GM21737 (cell line): Measurements from ENCODE around the gene APP.
"Not testable (repeated sequence)": the region's sequence is repeated elsewhere in the genome, so short reads cannot be mapped to it uniquely, and the experiment has no call there.

Experiments
- ATAC-seq: cut with Tn5 transposase; IDR thresholded peaks from one replicate; pipeline ENCODE4 v1.9.1; 2021; ENCODE audit warnings: mild to moderate bottlenecking, moderate library complexity; ENCODE audit not compliant: unreplicated experiment

The APP gene

DNA sequence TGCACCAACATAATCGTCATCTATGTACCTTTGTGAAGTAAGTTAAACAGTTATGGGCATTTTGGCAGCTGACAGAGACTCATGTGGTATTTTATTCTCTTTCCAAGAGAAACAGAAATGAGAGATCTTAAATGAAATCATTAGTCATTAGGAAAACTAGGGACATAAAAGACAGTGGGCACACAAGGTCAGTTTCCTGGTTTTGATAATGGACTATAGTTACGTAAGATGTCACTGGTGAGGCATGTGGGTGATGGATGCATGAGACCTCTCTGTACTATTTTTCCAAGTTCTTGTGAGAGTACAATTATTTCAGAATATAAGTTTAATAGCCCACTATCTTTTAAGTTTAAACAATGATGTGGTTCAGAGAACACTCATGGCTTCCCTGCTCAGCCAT lies 216.9 kb downstream of the APP start:
- no peak for ATAC-seq

DNA sequence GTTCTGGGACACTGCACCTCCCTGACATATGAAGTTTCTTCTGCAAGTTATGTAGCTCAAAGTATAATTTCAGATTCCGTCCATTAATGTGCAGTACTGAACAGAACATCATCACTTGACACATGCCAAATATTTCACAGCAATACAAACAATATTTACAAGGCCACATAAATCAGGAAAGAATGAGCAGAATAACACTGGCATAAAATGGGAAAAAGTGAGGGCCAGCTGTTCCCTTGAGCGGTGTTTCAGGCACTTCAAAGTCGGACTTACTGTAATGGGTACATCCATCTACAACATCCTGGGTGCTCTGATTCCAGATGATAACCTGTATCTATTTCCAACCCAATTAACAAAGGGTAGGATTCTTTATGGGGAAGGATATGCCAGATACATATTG lies 217.4 kb downstream of the APP start:
- ATAC-seq = no peak

DNA sequence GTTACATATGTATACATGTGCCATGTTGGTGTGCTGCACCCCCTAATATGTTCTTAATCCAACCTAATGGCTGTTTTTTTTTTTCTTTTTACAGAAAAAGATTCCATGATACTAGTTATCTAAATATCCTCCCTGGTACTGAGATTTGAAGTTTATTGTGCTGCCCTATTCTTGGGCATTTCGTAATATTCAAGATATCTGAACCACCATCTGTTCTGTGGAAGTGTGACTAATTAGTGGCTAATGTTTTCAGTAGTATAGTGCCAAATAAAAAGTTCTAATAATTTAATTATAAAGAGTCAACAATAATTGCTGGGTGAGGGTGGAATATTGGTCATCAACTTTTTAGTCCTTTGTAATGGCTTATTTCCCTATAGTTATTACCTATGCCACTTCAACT lies 218.3 kb downstream of the APP start:
- no peak for ATAC-seq

DNA sequence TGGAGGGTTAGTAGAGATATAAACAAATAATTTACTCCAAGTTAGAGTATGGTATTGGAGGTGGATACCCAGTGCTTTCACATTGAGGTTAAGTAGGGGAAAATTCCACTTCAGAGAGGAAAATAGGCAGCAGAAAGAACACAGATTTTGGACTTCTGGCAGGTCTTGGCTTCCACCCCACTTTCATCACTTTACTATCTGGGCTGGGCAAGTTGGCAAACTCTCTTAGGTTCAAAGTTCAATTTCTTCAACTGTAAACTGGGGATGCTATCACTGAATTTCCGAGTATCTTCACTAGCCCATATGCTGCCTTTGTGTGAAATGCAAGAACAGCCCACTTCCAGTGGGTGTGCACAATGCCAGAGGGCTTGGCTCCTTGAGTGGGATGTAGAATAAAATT lies 220.9 kb downstream of the APP start:
- ATAC-seq = no peak

DNA sequence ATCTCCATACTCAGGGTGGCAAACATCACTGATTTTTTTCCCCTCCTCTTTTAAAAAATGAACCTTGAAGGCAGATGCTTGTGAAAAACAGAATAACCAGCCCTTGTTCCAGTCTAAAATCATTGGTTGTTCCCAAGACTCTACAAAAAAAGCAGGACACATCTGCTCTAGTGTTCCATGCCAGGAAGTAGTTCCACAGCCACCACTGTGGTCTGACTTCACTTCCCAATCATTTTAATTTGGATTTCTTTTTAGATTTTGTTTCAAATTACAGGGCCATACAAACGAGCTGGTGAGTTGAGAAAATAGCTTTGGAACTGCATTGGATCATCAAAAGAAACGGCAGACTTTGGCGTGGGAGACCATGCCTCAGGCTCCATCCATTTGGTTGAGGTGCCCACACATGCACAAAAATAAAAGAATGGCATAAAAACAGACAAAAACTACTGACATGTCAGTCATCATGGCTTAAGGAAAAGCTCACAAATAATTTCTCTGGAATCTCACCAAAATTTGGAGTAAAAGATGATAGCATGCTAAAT lies 225.8 kb downstream of the APP start:
- no peak for ATAC-seq

DNA sequence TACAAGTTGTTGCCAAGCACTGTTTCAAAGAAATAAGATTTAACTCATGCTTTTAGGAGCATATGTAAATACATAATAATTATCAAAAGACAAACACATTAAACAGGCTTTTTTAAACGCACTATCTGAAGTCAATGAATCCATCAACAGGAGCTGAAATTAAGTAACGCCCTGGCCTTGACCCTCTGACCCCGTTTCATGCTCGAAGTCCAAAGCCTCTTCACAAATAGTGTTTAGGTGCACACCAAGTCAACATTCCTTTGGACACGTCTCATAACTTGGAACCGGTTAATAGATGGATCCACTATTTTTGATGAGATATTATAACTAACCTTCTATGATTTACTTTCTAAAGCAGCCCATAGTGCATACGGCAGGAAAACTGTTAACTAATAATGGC lies 226.5 kb downstream of the APP start:
- ATAC-seq = no peak

DNA sequence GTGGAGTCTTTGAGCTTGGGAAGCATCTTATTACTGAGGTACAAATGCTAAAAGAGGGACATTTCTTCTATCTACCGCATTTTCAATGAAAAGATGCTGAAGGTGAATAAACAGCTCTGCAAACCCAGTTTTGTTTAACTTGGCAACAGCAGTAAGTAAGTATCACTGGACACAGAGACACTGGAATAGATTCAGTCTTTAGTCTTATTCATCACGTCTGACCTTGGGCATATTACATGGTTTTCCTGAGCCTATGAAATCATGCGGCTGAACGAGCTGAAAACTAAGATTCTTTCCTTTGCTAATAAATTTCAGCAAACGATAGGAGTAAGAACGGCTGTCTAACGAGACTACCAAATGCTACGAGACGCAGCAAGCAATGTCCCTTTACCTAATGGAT lies 228.4 kb downstream of the APP start:
- no peak for ATAC-seq

DNA sequence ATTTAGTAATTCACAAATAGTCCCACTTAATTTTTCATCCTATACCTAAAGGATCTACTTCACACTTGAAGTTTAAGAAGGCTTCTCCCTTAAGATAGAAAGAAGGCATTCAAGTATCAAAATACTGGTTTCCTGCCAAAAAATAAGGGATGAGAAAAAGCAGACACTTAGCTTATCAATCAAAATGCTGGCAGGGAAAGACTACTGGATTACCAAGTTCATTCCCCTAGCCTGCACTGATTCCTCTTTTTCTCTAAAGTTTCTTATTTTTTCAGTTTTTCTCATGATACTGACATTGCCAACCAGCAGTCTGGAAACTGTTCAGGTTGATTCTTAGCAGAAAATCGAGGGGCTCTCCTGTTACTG lies 231.2 kb downstream of the APP start:
- ATAC-seq = no peak

DNA sequence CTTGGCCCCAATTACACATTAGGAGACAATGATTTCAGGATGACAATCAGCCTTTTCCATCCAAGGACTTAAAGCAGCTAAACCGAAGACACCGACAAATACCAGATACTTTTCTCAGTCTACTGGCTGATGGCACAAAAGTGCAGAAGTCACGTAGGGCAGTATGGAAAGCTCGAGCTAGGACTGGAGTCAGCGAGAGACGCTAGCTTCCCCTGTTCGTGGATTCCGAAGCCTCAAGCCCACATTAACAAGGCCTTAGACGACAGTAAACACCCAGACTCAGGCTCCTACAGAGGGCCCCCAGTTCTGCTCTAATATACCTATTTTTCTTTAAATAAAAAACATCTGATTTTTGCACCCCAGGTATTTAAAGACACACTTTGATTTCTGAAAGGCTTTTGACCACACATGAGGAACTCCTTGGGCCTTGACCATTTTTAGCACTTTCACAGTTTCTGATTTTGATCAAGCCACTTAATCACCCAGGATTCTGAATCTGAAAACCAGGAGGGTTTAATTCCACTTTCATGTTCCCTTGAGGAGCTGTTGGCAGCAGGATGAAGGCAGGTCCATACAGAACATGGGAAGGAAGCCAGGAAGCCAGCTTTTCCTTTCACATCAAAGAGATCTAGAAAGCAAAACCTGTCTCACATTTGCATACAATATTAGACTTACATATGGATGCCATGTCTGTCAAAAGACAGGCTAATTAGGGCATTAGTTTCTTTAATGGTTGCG lies 231.7 kb downstream of the APP start:
- ATAC-seq = no peak

DNA sequence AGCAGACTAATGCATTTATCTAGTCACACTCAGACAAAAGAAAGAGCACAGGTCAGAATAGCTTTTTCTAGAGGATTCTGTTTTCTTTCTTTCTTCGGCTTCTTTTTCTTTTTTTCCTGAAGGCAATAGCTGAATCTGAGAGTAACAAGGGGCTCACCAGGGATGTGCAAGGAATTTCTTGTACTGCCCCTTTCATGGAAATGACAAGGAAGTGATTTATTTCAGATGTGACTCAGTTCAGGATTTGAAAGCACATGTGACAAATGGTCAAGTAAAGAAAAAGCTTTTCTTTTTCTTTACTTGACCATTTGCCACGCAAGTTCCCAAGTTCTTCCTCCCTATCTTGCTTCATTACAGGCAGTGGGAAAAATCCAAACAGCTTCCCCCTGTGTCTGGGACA lies 233.8 kb downstream of the APP start:
- no peak for ATAC-seq

DNA sequence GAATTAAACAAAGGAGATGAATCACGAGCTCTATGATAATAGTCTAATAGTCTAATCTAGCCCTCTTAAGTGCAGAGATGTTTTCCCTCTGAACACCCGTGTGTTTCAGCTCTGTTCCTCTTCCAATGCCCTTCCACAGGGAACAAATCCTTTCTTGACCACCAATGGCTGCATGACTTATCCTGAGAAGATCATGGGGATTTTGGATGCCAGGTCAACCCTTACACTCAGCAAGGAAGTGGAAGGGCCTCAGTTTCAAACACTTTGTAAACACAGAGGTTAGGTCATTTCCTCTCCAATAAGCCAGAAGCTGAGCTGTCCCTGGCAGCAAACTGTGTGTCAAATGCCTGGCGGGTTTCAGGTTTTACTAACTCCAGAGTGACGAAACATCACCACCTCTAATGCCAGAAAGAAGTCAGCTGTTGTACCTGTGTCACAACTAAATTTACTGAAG lies 235.8 kb downstream of the APP start:
- ATAC-seq = no peak

DNA sequence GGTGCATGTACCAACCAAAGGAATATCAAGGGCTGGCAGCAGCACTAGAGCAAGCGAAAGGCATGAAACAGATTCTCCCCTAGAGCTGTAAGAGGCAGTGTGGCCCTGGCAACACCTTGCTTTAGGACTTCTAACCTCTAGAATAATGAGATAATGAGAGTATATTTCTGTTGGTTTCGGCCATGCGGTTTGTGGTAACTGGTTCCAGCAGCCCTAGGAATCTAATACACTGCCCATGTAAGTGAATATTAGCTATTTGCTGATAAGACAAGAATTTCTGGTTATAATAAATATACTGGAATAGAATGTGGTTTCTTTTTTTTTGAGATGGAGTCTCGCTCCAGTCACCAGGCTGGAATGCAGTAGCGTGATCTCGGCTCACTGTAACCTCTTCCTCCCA lies 236.4 kb downstream of the APP start:
- ATAC-seq = no peak

DNA sequence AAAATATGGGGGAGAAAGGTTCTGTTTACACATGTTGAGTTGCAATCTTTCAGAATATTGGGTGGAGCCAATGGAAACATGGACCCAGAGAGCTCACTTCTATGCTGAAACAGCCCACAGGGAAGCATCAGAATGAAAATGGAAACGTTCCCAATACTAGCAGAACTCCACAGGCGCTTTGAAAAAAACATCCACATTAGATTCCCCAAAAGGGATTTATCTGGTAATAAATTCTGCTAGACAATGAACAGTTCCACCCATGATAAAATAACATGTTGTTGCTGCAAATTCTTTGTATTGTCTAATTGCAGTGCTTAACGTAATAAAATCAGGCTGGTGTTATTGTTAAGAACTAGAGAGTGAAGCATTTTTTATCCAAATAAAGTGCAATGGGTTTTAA lies 238.8 kb downstream of the APP start:
- no peak for ATAC-seq

DNA sequence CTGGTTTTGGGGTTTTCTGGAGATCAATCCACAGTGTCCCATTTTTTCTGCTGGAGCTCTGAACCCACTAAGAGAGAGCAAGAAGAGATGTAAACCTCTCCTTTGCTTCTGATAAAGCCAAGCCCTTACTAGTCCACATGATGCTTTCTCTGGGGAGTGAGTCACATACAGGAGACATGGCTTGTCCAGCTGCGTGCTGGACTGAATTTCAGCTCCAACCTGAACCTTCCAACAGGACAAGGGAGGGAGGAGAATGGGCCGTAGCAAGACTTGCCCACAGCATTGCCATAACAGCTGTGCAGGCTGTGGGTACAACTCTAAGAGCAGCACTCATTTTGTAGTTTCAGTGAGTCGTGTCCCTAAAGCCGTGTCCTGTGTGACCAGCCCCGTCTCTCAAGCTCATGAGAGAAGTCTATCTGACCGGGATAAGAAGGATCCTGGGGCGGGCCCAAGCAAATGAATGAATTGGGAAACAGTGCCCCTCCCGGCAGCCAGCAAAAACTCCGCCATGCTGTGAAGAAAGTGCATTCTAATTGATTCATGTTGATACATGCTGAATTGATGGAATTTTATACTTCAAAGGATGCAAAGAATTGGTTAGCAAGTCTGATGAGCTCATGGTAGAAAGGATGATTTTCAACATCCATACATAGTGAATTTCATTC lies 240.6 kb downstream of the APP start:
- no peak for ATAC-seq

DNA sequence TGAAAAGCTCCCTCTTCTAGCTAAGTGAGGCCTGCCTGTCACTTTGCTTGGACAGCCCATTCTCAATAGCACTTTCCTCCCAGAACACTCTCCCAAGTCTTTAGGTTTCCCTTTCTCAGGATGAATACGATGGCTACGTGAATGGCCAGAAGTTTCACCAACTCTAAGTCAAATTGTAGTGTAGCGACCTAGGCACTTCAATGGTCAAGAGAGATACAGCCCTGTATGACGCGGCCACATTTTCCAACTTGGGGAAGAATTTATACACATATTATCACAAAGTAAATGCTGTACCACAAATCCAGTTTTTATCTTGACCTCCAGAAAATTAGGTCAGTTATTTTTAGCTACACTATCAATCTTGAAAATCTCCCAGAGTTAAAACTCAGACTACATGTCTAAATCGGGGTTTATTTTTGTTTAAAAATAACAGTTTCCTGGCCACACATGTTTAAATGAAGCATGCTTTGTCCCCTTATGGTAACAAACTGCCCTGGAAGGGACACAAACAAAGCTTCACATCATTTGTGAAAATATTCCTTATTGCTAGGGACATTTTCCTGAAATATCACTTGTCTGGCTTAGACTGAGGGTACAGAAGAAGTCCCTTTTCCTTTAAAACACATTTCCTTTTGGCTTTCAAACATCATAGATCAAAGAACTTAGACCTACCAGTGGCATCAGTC lies 243.2 kb downstream of the APP start:
- no peak for ATAC-seq

DNA sequence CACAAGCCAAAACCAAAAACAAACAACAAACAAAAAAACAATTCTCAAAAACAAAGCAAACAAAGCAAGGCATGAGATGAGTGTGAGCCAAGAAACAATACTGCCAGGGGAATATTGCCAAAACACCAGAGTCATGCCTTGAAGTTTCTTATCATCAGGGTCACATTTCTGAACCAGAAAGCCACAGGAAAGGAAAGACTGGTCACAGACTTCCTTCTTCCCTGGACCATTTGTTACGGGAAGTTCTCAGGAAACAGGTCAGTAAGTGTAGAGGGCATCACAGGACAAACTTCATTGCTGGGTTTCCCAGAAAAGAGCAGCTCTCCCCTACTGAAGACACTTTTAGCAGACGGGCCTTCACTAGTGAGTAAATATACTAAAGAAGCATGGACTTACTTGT lies 244.6 kb downstream of the APP start:
- no peak for ATAC-seq

DNA sequence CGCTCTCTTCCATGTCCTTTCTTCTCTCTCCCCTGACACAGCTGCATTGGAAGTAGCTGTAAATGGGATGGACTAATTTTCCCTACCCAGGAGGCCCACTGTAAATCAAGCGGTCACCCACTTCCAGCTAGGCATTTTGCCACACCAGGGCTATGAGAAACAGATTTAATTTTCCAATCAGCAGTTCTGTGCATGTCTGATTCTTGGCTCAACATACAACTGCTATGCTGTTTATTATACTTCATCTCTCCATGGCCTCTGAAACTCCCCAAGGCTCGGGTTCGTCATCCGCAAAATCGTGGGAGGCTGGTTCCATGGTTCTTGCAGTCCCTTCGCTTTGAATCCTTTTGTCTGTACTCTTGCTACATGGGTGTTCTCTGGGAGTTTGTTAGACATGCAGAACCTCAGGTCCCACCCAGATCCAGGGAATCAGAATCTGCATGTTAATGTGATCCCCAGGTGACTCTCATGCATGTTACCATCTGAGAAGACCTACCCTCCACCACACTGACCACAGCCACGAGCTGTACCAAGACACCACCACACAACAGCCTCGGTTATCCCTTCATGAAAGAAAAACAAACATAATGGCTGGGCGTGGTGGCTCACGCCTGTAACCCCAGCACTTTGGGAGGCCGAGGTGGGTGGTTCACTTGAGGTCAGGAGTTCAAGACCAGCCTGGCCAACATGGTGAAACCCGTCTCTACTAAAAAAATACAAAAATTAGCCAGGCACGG lies 245.3 kb downstream of the APP start:
- ATAC-seq = no peak

DNA sequence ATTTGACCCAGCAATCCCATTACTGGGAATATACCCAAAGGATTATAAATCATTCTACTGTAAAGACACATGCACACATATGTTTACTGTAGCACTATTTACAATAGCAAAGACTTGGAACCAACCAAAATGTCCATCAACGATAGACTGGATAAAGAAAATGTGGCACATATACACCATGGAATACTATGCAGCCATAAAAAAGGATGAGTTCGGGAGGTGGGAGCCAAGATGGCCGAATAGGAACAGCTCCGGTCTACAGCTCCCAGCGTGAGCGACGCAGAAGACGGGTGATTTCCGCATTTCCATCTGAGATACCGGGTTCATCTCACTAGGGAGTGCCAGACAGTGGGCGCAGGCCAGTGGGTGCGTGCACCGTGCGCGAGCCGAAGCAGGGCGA lies 252.4 kb downstream of the APP start:
- ATAC-seq = not testable (repeated sequence)

DNA sequence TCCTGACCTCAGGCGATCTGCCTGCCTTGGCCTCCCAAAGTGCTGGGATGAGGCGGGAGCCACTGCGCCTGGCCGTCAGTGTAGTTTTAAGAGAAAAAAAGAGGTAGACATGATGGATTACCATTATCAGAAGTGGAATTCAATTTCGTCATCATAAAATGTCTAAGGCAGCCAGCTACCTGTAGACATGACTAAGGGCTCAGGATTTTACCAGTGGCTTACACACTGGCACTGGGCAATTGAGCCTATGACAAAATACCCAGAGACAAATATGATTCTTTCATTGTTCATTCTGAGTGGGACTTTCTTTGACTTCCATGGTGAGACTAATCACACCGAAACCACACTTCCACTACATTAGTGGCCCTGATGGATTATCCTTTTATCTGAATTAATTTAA lies 254.3 kb downstream of the APP start:
- no peak for ATAC-seq

DNA sequence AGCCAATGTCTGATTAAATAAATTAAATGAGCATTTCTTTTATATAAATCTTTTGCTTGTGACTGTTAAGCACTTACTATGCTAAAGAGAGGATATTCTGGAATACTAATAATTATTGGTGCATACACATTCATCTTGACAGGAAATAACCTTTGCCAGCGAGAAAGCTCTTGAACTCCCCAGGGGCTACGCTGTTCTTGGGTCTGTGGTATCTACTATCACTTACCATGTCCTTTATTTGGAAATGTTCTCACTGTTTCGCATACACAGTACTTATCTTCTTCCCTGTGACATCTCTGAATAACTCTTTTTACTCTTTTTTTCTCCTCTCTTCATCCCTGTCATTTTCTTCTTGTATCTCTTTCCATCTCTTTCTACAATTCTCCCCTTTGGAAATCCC lies 257.1 kb downstream of the APP start:
- ATAC-seq = no peak

DNA sequence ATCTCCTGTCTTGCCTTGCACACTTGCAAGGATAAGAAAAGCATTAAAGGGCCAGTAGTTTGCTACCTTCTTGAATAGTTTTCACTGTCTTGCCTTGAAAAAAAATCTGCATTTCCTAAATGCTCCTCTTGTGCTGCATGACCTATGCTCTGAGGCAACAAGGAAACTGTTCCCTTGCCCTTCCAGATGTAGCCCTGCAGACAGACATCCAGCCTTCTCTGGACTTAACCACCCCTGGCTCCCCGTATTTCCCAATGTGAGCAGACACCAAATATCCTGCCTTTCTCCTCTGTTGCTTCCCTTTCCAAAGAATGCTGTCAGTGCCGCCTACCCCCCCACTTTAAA lies 258.2 kb downstream of the APP start:
- ATAC-seq = no peak
